Skin epidermis (tissue), 12 donors: ENCODE data around the gene THAP7.
"Not testable (repeated sequence)": the region's sequence is repeated elsewhere in the genome, so short reads cannot be mapped to it uniquely, and the experiment has no call there.

Experiments used
- H3K27ac ChIP-seq, 21 experiments: fragments of 200-600 bp; sonication (generic) in 11 of 21; one replicate each; pipeline ENCODE4 v1.5.0; 2020; ENCODE audit warnings: mild to moderate bottlenecking in 3 of 21, inconsistent platforms in 2 of 21, moderate library complexity in 2 of 21
- H3K4me3 ChIP-seq, 7 experiments: fragments of 200-600 bp; sonication (generic) in 2 of 7; one replicate each; pipeline ENCODE4 v1.5.0; 2020; ENCODE audit warnings: inconsistent platforms in 2 of 7, mild to moderate bottlenecking in 2 of 7, moderate library complexity in 1 of 7

The THAP7 gene

GRCh38 chr22:20983081-20983771 is 18.7 kb downstream of the THAP7 start:
- H3K27ac ChIP-seq, result peak overlapping the region in 14 of 21 experiments; percentile 72 to 98 (median 91)
- peak overlapping the region; percentile 58 to 88 (median 71) for H3K4me3 ChIP-seq

- Histone ChIP-seq H3K27ac (peak overlapping the region in 20 of 21 experiments; percentile 72 to 98 (median 91)), H3K4me3 (peak overlapping the region; percentile 58 to 88 (median 71))
These were observed 19.4 kb downstream of the THAP7 start for GRCh38 chr22:20982563-20982882.

GRCh38 chr22:20981787-20982562 is 19.9 kb downstream of the THAP7 start, which contains the start of gene LZTR1:
TSS of gene LZTR1 (plus strand) at chr22:20982297. CDS start at chr22:20982372, 75 bp downstream.
- peak within 1 kb of the TSS in 20 of 21 experiments; percentile 72 to 98 (median 91) for H3K27ac ChIP-seq

GRCh38 chr22:20980938-20981722 is 20.8 kb downstream of the THAP7 start:
- Histone ChIP-seq H3K27ac (peak overlapping the region in 20 of 21 experiments; percentile 72 to 98 (median 91)), H3K4me3 (peak overlapping the region; percentile 58 to 88 (median 71))

More at GRCh38 chr22:20981787-20982562, 19.9 kb downstream of the THAP7 start, which contains the start of gene LZTR1:
- H3K4me3 ChIP-seq, result peak within 1 kb of the TSS; percentile 58 to 88 (median 71)

- H3K27ac ChIP-seq, result peak overlapping the region in 2 of 21 experiments; percentile 0 to 94
- no peak overlapping the region for H3K4me3 ChIP-seq
These were observed 21.4 kb downstream of the THAP7 start for GRCh38 chr22:20980523-20980922.

- H3K27ac ChIP-seq, result peak overlapping the region in 3 of 21 experiments; percentile 5 to 28 (median 22)
- H3K4me3 ChIP-seq, result peak overlapping the region in 4 of 7 experiments; percentile 3 to 30 (median 15)
These were observed 21.9 kb downstream of the THAP7 start for GRCh38 chr22:20979940-20980453.

GRCh38 chr22:20979243-20979809 is 22.6 kb downstream of the THAP7 start:
- Histone ChIP-seq H3K27ac (peak overlapping the region in 3 of 21 experiments; percentile 5 to 28 (median 22)), H3K4me3 (peak overlapping the region in 5 of 7 experiments; percentile 1 to 30 (median 6))

- Histone ChIP-seq H3K4me3 (no peak overlapping the region), H3K27ac (no peak overlapping the region)
These were observed 23.5 kb downstream of the THAP7 start for GRCh38 chr22:20978419-20978818.

- H3K27ac ChIP-seq, result no peak overlapping the region
These were observed 24.3 kb downstream of the THAP7 start for GRCh38 chr22:20977516-20978170.

GRCh38 chr22:20977019-20977418 is 24.9 kb downstream of the THAP7 start:
- no peak overlapping the region for H3K27ac ChIP-seq
- H3K4me3 ChIP-seq, result no peak overlapping the region

More at GRCh38 chr22:20977516-20978170, 24.3 kb downstream of the THAP7 start:
- no peak overlapping the region for H3K4me3 ChIP-seq

GRCh38 chr22:20976291-20976877 is 25.5 kb downstream of the THAP7 start:
- Histone ChIP-seq H3K27ac (no peak overlapping the region), H3K4me3 (no peak overlapping the region)

- Histone ChIP-seq H3K4me3 (no peak overlapping the region), H3K27ac (no peak overlapping the region)
These were observed 26.2 kb downstream of the THAP7 start for GRCh38 chr22:20975541-20976290.

- H3K4me3 ChIP-seq, result no peak overlapping the region
- H3K27ac ChIP-seq, result no peak overlapping the region
These were observed 27.5 kb downstream of the THAP7 start for GRCh38 chr22:20974336-20974955.

GRCh38 chr22:20973634-20974286 is 28.2 kb downstream of the THAP7 start:
- Histone ChIP-seq H3K27ac (no peak overlapping the region), H3K4me3 (no peak overlapping the region)

- H3K27ac ChIP-seq, result no peak overlapping the region
These were observed 28.9 kb downstream of the THAP7 start for GRCh38 chr22:20972933-20973577.

GRCh38 chr22:20972014-20972694 is 29.8 kb downstream of the THAP7 start:
- H3K4me3 ChIP-seq, H3K27ac ChIP-seq: not testable (repeated sequence)

More at GRCh38 chr22:20972933-20973577, 28.9 kb downstream of the THAP7 start:
- no peak overlapping the region for H3K4me3 ChIP-seq
